ENCODE measurements around the gene ZFAND3. TPM values are rescaled to one million over a fixed set of nuclear protein-coding genes. Genes with fewer than 3 reads are reported as not detected.

Gene ZFAND3
- total RNA-seq, 1 donor from 2014 or later, result 56.3 TPM

GRCh38 chr6:38033442-38033982 is 214.0 kb downstream of the ZFAND3 start:
- intact Hi-C loops (cut with micrococcal nuclease), result loop anchor here (10.0 kb wide), 1 partner anchor 641 kb away; no protein-coding TSS in a partner anchor
- Mint-ChIP-seq H3K36me3 (ENCODE audit: low read depth) (peaks cover 4% of the 10 kb centered on the region), H3K9me3 (no peaks in the 10 kb centered on the region), H3K27ac (no peak overlapping the region), H3K4me1 (peaks cover 39% of the 10 kb centered on the region), H3K4me3 (no peak overlapping the region), H3K27me3 (no peaks in the 10 kb centered on the region)
- ATAC-seq (ENCODE audit: low read depth), result no peak
- TF ChIP-seq CTCF (IDR thresholded peaks at IDR 0.05), result no peak
- DNase-seq, result no peak
- ChIA-PET CTCF (interaction anchor here (0.7 to 3.8 kb wide), 11 partner anchors 8 to 639 kb away, joined by 3 to 30 read pairs (median 4); no protein-coding TSS in a partner anchor), POLR2A (interaction anchor here (1.4 kb wide), 1 partner anchor 460 kb away, joined by 4 read pairs; no protein-coding TSS in a partner anchor)

GRCh38 chr6:38034274-38034914 is 214.9 kb downstream of the ZFAND3 start:
- no peaks in the 10 kb centered on the region for H3K9me3 Mint-ChIP-seq
- TF ChIP-seq CTCF (IDR thresholded peaks at IDR 0.05), result no peak
- H3K4me3 Mint-ChIP-seq, result no peak overlapping the region
- ChIA-PET CTCF (interaction anchor here (0.6 to 3.8 kb wide), 12 partner anchors 9 to 638 kb away, joined by 3 to 30 read pairs (median 4); no protein-coding TSS in a partner anchor), POLR2A (interaction anchor here (1.4 kb wide), 1 partner anchor 459 kb away, joined by 4 read pairs; no protein-coding TSS in a partner anchor)
- intact Hi-C loops (cut with micrococcal nuclease), result loop anchor here (1.0 to 10.0 kb wide), 4 partner anchors 16 to 640 kb away; no protein-coding TSS in a partner anchor
- no peak for ATAC-seq (ENCODE audit: low read depth)
- DNase-seq, result no peak
- H3K4me1 Mint-ChIP-seq, result peaks cover 38% of the 10 kb centered on the region
- H3K27ac Mint-ChIP-seq, result no peak overlapping the region
- H3K27me3 Mint-ChIP-seq, result no peaks in the 10 kb centered on the region
- peaks cover 6% of the 10 kb centered on the region for H3K36me3 Mint-ChIP-seq (ENCODE audit: low read depth)

GRCh38 chr6:38035478-38035877 is 216.0 kb downstream of the ZFAND3 start:
- POLR2A ChIA-PET, result no interaction called here
- Mint-ChIP-seq H3K27ac (no peak overlapping the region), H3K4me1 (peaks cover 36% of the 10 kb centered on the region), H3K36me3 (ENCODE audit: low read depth) (peaks cover 6% of the 10 kb centered on the region), H3K9me3 (no peaks in the 10 kb centered on the region), H3K27me3 (no peaks in the 10 kb centered on the region), H3K4me3 (no peak overlapping the region)
- intact Hi-C loops (cut with micrococcal nuclease), result loop anchor here (2.0 to 10.0 kb wide), 3 partner anchors 17 to 639 kb away; no protein-coding TSS in a partner anchor
- CTCF ChIA-PET, result interaction anchor here (1.5 to 3.8 kb wide), 3 partner anchors 8 to 537 kb away, joined by 4 to 30 read pairs (median 5); no protein-coding TSS in a partner anchor
- DNase-seq, result no peak
- ATAC-seq (ENCODE audit: low read depth), result no peak
- TF ChIP-seq CTCF (IDR thresholded peaks at IDR 0.05), result no peak

- no peaks in the 10 kb centered on the region for H3K27me3 Mint-ChIP-seq
- no peak overlapping the region for H3K27ac Mint-ChIP-seq
- intact Hi-C loops (cut with micrococcal nuclease), result loop anchor here (10.0 kb wide), 1 partner anchor 635 kb away; no protein-coding TSS in a partner anchor
- H3K36me3 Mint-ChIP-seq (ENCODE audit: low read depth), result peaks cover 6% of the 10 kb centered on the region
- ChIA-PET POLR2A (interaction anchor here (0.6 kb wide), 1 partner anchor 458 kb away, joined by 5 read pairs; no protein-coding TSS in a partner anchor), CTCF (no interaction called here)
- ATAC-seq (ENCODE audit: low read depth) (no peak), DNase-seq (no peak)
- H3K9me3 Mint-ChIP-seq, result no peaks in the 10 kb centered on the region
- H3K4me1 Mint-ChIP-seq, result peaks cover 15% of the 10 kb centered on the region
- H3K4me3 Mint-ChIP-seq, result no peak overlapping the region
- no peak for TF ChIP-seq CTCF (IDR thresholded peaks at IDR 0.05)
Observed at GRCh38 chr6:38039502-38039901, 220.0 kb downstream of the ZFAND3 start.

- H3K4me1 Mint-ChIP-seq, result peaks cover 10% of the 10 kb centered on the region
- H3K36me3 Mint-ChIP-seq (ENCODE audit: low read depth), result peaks cover 6% of the 10 kb centered on the region
- no peaks in the 10 kb centered on the region for H3K9me3 Mint-ChIP-seq
- ATAC-seq (ENCODE audit: low read depth), result no peak
- ChIA-PET CTCF (no interaction called here), POLR2A (no interaction called here)
- intact Hi-C loops (cut with micrococcal nuclease), result no loop called here
- no peaks in the 10 kb centered on the region for H3K27me3 Mint-ChIP-seq
- H3K27ac Mint-ChIP-seq, result no peak overlapping the region
- H3K4me3 Mint-ChIP-seq, result no peak overlapping the region
- DNase-seq, result no peak
- no peak for TF ChIP-seq CTCF (IDR thresholded peaks at IDR 0.05)
Observed at GRCh38 chr6:38040254-38040653, 220.7 kb downstream of the ZFAND3 start.
